Measurements from ENCODE around the gene TRIM39. TPM values are rescaled to one million over a fixed set of nuclear protein-coding genes. Genes with fewer than 3 reads are reported as not detected.

TRIM39 gene
- total RNA-seq, 2 experiments from 2014 or later, result 38.2 to 38.3 TPM

DNA sequence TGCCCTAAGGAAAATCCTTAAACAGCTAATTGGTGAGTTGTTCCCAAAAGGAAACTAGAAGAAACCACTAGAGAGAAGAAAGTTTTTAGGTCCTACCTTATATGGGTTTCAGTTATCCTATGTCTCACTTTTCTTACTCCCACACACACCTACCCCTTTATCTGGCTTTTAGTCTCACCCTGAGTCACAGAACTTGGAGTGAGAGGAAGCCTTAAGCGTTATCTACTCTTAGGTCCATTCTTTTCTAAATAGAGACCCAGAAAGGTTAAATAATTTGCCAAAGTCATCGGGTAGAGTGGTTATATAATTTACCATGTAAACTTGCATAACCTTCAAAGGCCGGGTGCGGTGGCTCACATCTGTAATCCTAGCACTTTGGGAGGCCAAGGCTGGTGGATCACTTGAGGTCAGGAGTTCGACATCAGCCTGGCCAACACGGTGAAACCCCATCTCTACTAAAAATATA is 13.9 kb downstream of the TRIM39 start:
- Mint-ChIP-seq H3K27ac (no peak overlapping the region), H3K27me3 (no peaks in the 10 kb centered on the region), H3K4me1 (ENCODE audit: low read depth) (peaks cover 13% of the 10 kb centered on the region), H3K36me3 (ENCODE audit: low read depth) (peaks cover 74% of the 10 kb centered on the region), H3K4me3 (no peak overlapping the region), H3K9me3 (no peaks in the 10 kb centered on the region)
- no peak overlapping the region for H3K27ac ChIP-seq (ENCODE audit: low read depth in 1 of 2, low read length in 2 of 2)
- TF ChIP-seq, protein P1, sequence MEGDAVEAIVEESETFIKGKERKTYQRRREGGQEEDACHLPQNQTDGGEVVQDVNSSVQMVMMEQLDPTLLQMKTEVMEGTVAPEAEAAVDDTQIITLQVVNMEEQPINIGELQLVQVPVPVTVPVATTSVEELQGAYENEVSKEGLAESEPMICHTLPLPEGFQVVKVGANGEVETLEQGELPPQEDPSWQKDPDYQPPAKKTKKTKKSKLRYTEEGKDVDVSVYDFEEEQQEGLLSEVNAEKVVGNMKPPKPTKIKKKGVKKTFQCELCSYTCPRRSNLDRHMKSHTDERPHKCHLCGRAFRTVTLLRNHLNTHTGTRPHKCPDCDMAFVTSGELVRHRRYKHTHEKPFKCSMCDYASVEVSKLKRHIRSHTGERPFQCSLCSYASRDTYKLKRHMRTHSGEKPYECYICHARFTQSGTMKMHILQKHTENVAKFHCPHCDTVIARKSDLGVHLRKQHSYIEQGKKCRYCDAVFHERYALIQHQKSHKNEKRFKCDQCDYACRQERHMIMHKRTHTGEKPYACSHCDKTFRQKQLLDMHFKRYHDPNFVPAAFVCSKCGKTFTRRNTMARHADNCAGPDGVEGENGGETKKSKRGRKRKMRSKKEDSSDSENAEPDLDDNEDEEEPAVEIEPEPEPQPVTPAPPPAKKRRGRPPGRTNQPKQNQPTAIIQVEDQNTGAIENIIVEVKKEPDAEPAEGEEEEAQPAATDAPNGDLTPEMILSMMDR (IDR thresholded peaks at IDR 0.05), result no peak
- peaks cover 63% of the 10 kb centered on the region for H3K36me3 ChIP-seq (ENCODE audit: insufficient read depth, low read length)
- no peaks in the 10 kb centered on the region for H3K9me3 ChIP-seq (ENCODE audit: control insufficient read depth in 1 of 2, insufficient read depth in 1 of 2, low read length in 2 of 2)
- H3K4me1 ChIP-seq (ENCODE audit: insufficient read depth, low read length), result peaks cover 8% of the 10 kb centered on the region
- ChIA-PET POLR2A (interaction anchor here (0.6 to 1.4 kb wide), 3 partner anchors 14 to 127 kb away, joined by 3 to 5 read pairs (median 4); partner anchors contain the start of genes TRIM26 and TRIM39), CTCF (no interaction called here)
- H3K4me3 ChIP-seq (ENCODE audit: low read length), result no peak overlapping the region
- no peak for DNase-seq
- intact Hi-C loops (cut with DNase I, micrococcal nuclease), result no loop called here
- no peak for ATAC-seq (ENCODE audit: poor library complexity)
- H3K27me3 ChIP-seq (ENCODE audit: control insufficient read depth in 1 of 2, insufficient read depth in 2 of 2, low read length in 2 of 2), result no peaks in the 10 kb centered on the region

DNA sequence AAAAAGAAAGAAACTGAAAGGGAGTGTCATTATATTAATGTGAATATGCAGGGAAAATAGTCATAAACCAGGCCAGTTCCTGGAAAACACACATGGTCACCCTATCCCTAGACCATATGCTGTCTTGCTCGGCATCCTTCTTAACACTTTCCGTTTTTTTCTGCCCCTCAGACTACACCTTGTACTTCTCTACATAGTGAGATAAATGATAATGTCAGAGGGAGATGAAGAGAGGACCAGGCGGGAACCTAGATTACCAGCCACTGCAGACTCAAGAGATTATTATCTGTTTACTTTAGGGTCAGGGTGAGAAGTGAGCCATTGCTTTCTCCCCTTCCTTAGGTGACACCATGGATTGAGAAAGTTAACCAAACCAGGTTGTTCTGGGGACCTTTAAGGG is 14.5 kb downstream of the TRIM39 start:
- no peaks in the 10 kb centered on the region for H3K9me3 ChIP-seq (ENCODE audit: control insufficient read depth in 1 of 2, insufficient read depth in 1 of 2, low read length in 2 of 2)
- Mint-ChIP-seq H3K36me3 (ENCODE audit: low read depth) (peaks cover 74% of the 10 kb centered on the region), H3K27me3 (no peaks in the 10 kb centered on the region), H3K4me1 (ENCODE audit: low read depth) (peaks cover 19% of the 10 kb centered on the region), H3K9me3 (no peaks in the 10 kb centered on the region), H3K27ac (no peak overlapping the region), H3K4me3 (no peak overlapping the region)
- intact Hi-C loops (cut with DNase I, micrococcal nuclease), result no loop called here
- TF ChIP-seq, protein P1 (IDR thresholded peaks at IDR 0.05), result no peak
- no peak for DNase-seq
- peaks cover 14% of the 10 kb centered on the region for H3K4me1 ChIP-seq (ENCODE audit: insufficient read depth, low read length)
- CTCF ChIA-PET, result no interaction called here
- ATAC-seq (ENCODE audit: poor library complexity), result no peak
- H3K36me3 ChIP-seq (ENCODE audit: insufficient read depth, low read length), result peaks cover 58% of the 10 kb centered on the region
- no peak overlapping the region for H3K4me3 ChIP-seq (ENCODE audit: low read length)
- no peak overlapping the region for H3K27ac ChIP-seq (ENCODE audit: low read depth in 1 of 2, low read length in 2 of 2)
- no peaks in the 10 kb centered on the region for H3K27me3 ChIP-seq (ENCODE audit: control insufficient read depth in 1 of 2, insufficient read depth in 2 of 2, low read length in 2 of 2)
- POLR2A ChIA-PET, result interaction anchor here (1.4 kb wide), 1 partner anchor 14 kb away, joined by 5 read pairs; the partner anchor contains the start of gene TRIM39

DNA sequence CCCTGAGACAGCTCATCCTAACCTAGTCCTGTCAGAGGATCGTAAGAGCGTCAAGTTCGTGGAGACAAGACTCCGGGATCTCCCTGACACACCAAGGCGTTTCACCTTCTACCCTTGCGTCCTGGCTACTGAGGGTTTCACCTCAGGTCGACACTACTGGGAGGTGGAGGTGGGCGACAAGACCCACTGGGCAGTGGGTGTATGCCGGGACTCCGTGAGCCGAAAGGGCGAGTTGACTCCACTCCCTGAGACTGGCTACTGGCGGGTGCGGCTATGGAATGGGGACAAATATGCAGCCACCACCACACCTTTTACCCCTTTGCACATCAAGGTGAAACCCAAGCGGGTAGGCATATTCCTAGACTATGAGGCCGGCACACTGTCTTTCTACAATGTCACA is 15.0 kb downstream of the TRIM39 start:
- Histone ChIP-seq H3K36me3 (ENCODE audit: insufficient read depth, low read length) (peaks cover 58% of the 10 kb centered on the region), H3K27me3 (ENCODE audit: control insufficient read depth in 1 of 2, insufficient read depth in 2 of 2, low read length in 2 of 2) (no peaks in the 10 kb centered on the region), H3K9me3 (ENCODE audit: control insufficient read depth in 1 of 2, insufficient read depth in 1 of 2, low read length in 2 of 2) (no peaks in the 10 kb centered on the region), H3K4me3 (ENCODE audit: low read length) (no peak overlapping the region), H3K4me1 (ENCODE audit: insufficient read depth, low read length) (peaks cover 18% of the 10 kb centered on the region), H3K27ac (ENCODE audit: low read depth in 1 of 2, low read length in 2 of 2) (no peak overlapping the region)
- Mint-ChIP-seq H3K27me3 (no peaks in the 10 kb centered on the region), H3K4me1 (ENCODE audit: low read depth) (peaks cover 20% of the 10 kb centered on the region), H3K9me3 (no peaks in the 10 kb centered on the region), H3K4me3 (no peak overlapping the region), H3K36me3 (ENCODE audit: low read depth) (peaks cover 70% of the 10 kb centered on the region), H3K27ac (no peak overlapping the region)
- ChIA-PET POLR2A (interaction anchor here (0.6 kb wide), 1 partner anchor 295 kb away, joined by 3 read pairs; no protein-coding TSS in a partner anchor), CTCF (no interaction called here)
- ATAC-seq (ENCODE audit: poor library complexity), result no peak
- intact Hi-C loops (cut with DNase I, micrococcal nuclease), result no loop called here
- DNase-seq, result no peak
- TF ChIP-seq, protein P1 (IDR thresholded peaks at IDR 0.05), result no peak

All from CD4-positive, alpha-beta T cell (primary cell).